HCT116 (cell line): ENCODE results near the gene SPINT2. TPM values are rescaled to one million over a fixed set of nuclear protein-coding genes. Genes with fewer than 3 reads are reported as not detected.

Experiments used
- ATAC-seq: fragments of 200-7000 bp; cut with Tn5 transposase; 2 replicates; pipeline ENCODE4 v1.9.1; 2020; ENCODE audit warnings: mild to moderate bottlenecking, moderate library complexity
- BruUV-seq: library from RNA; stranded (reverse); fragments of 400-500 nt; replicated peaks from 2 replicates; lab custom pipeline; 2021; lab: Mats Ljungman, UMichigan
- CTCF ChIA-PET: fragments of 300-600 bp; sonication (Branson Sonifier 250); formaldehyde crosslinking; loops from one replicate; lab custom pipeline; 2021; ENCODE audit warnings: antibody characterized with exemption; lab: Charles Lee
- POLR2A ChIA-PET: fragments of 300-600, 350-600 bp; sonication (Branson Sonifier 250); formaldehyde crosslinking; loops from one replicate; lab custom pipeline; 2021; ENCODE audit warnings: antibody characterized with exemption; lab: Charles Lee
- RAD21 ChIA-PET, 2 experiments: fragments of 300-600 bp; sonication (Branson Sonifier 250); formaldehyde crosslinking; loops; one replicate each; lab custom pipeline; 2023; ENCODE audit warnings: low total read pairs in 2 of 2; ENCODE audit not compliant: uncharacterized antibody in 2 of 2, unreplicated experiment in 2 of 2, low non-redundant PET in 1 of 2; lab: Charles Lee
- DNase-seq: peaks from one replicate; pipeline ENCODE4 v3.0.0-alpha.2; 2010; ENCODE audit warnings: low read depth, low spot score
- H2AFZ ChIP-seq: fragments of 200-600 bp; shearing (Covaris generic), sonication (generic); 2 replicates; pipeline ENCODE4 v1.6.1; 2017; ENCODE audit warnings: low read depth, mixed run types, mixed read lengths, antibody characterized with exemption, low read length; ENCODE audit not compliant: poor library complexity, severe bottlenecking
- H3K27ac ChIP-seq: 2 replicates; pipeline ENCODE4 v1.5.1; 2012; ENCODE audit warnings: low read depth, low read length
- H3K27me3 ChIP-seq: fragments of 200-600 bp; sonication (generic); 2 replicates; pipeline ENCODE4 v1.6.1; 2016; ENCODE audit warnings: mixed run types, low read length, mixed read lengths; ENCODE audit not compliant: insufficient read depth
- H3K36me3 ChIP-seq, 2 experiments: fragments of 200-500 bp in 1 of 2; fragments of 200-600 bp in 1 of 2; sonication (Bioruptor generic) in 1 of 2; sonication (generic) in 1 of 2; 2 replicates each; pipeline versions ENCODE4 v1.5.1 to v1.6.1; 2014 to 2016; ENCODE audit warnings: low read length in 2 of 2, inconsistent platforms in 1 of 2, mixed read lengths in 1 of 2, mixed run types in 1 of 2; ENCODE audit not compliant: insufficient read depth in 2 of 2, control insufficient read depth in 1 of 2
- H3K4me1 ChIP-seq, 2 experiments: fragments of 200-600 bp in 1 of 2; sonication (generic) in 1 of 2; 2 replicates each; pipeline versions ENCODE4 v1.5.1 to v1.6.1; 2012 to 2017; ENCODE audit warnings: low read length in 2 of 2, inconsistent platforms in 1 of 2, mild to moderate bottlenecking in 1 of 2, mixed read lengths in 1 of 2, mixed run types in 1 of 2, moderate library complexity in 1 of 2; ENCODE audit not compliant: insufficient read depth in 2 of 2, control insufficient read depth in 1 of 2
- H3K4me2 ChIP-seq: fragments of 200-600 bp; sonication (generic); 2 replicates; pipeline ENCODE4 v1.6.1; 2017; ENCODE audit warnings: mixed run types, low read length, mixed read lengths
- H3K4me3 ChIP-seq, 2 experiments: fragments of 200-600 bp in 1 of 2; sonication (generic) in 1 of 2; replicated peaks in 1 of 2; 2 replicates each; pipeline ENCODE4 v1.5.1; 2011 to 2016; ENCODE audit warnings: low read length in 2 of 2, control low read depth in 1 of 2, low read depth in 1 of 2, mild to moderate bottlenecking in 1 of 2, mixed read lengths in 1 of 2, mixed run types in 1 of 2
- H3K79me2 ChIP-seq: fragments of 200-600 bp; sonication (generic); 2 replicates; pipeline ENCODE4 v1.6.1; 2017; ENCODE audit warnings: mild to moderate bottlenecking, mixed run types, low read length, moderate library complexity, mixed read lengths; ENCODE audit not compliant: insufficient read depth
- H3K9ac ChIP-seq: fragments of 200-600 bp; sonication (generic); 2 replicates; pipeline ENCODE4 v1.6.1; 2016; ENCODE audit warnings: low read length, mixed read lengths
- H3K9me2 ChIP-seq: fragments of 200-600 bp; sonication (generic), shearing (Covaris generic); 2 replicates; pipeline ENCODE4 v1.6.1; 2017; ENCODE audit warnings: mixed run types, mild to moderate bottlenecking, moderate library complexity; ENCODE audit not compliant: insufficient read depth
- H3K9me3 ChIP-seq, 2 experiments: fragments of 200-500 bp in 1 of 2; fragments of 200-600 bp in 1 of 2; sonication (Bioruptor generic) in 1 of 2; sonication (generic) in 1 of 2; 2 replicates each; pipeline ENCODE4 v1.6.1; 2014 to 2017; ENCODE audit warnings: low read length in 2 of 2, mixed read lengths in 2 of 2, inconsistent platforms in 1 of 2, low read depth in 1 of 2, mild to moderate bottlenecking in 1 of 2, mixed run types in 1 of 2, moderate library complexity in 1 of 2; ENCODE audit not compliant: control insufficient read depth in 1 of 2, insufficient read depth in 1 of 2
- H4K20me1 ChIP-seq: fragments of 200-600 bp; sonication (generic), shearing (Covaris generic); 2 replicates; pipeline ENCODE4 v1.6.1; 2017; ENCODE audit warnings: mixed run types, mild to moderate bottlenecking, moderate library complexity; ENCODE audit not compliant: insufficient read depth
- CBX3 ChIP-seq: IDR thresholded peaks from 2 replicates; pipeline ENCODE4 v1.6.1; 2012; ENCODE audit warnings: low read depth
- CEBPB ChIP-seq: IDR thresholded peaks from 2 replicates; pipeline ENCODE4 v1.6.1; 2012; ENCODE audit warnings: low read depth
- EGR1 ChIP-seq: IDR thresholded peaks from 2 replicates; pipeline ENCODE4 v1.6.1; 2012; ENCODE audit warnings: low read depth
- EZH2 ChIP-seq: fragments of 200-600 bp; sonication (generic); IDR thresholded peaks from 2 replicates; pipeline ENCODE4 v1.6.1; 2017; ENCODE audit warnings: antibody characterized with exemption, mixed run types
- EZH2phosphoT487 ChIP-seq: fragments of 200-600 bp; IDR thresholded peaks from 2 replicates; pipeline ENCODE4 v1.6.1; 2018; ENCODE audit warnings: antibody characterized with exemption, borderline replicate concordance
- FOSL1 ChIP-seq: IDR thresholded peaks from 2 replicates; pipeline ENCODE4 v1.6.1; 2012; ENCODE audit warnings: low read depth
- JUND ChIP-seq: IDR thresholded peaks from 2 replicates; pipeline ENCODE4 v1.6.1; 2012
- POLR2A ChIP-seq: IDR thresholded peaks from 2 replicates; pipeline ENCODE4 v1.7.0; 2011; ENCODE audit warnings: borderline replicate concordance; ENCODE audit not compliant: insufficient read depth, insufficient read length; ENCODE audit errors: extremely low read depth
- RAD21 ChIP-seq: IDR thresholded peaks from 2 replicates; pipeline ENCODE4 v1.6.1; 2012; ENCODE audit warnings: low read depth, mild to moderate bottlenecking
- SIN3A ChIP-seq: IDR thresholded peaks from 2 replicates; pipeline ENCODE4 v1.6.1; 2012; ENCODE audit warnings: low read depth
- SP1 ChIP-seq: IDR thresholded peaks from 2 replicates; pipeline ENCODE4 v1.6.1; 2012; ENCODE audit warnings: low read depth
- SRF ChIP-seq: IDR thresholded peaks from 2 replicates; pipeline ENCODE4 v1.6.1; 2012; ENCODE audit warnings: low read depth
- TCF7L2 ChIP-seq: IDR thresholded peaks from 2 replicates; pipeline ENCODE4 v1.7.0; 2011; ENCODE audit warnings: borderline replicate concordance, inconsistent platforms; ENCODE audit not compliant: insufficient read depth, insufficient read length; ENCODE audit errors: extremely low read depth
- YY1 ChIP-seq: IDR thresholded peaks from 2 replicates; pipeline ENCODE4 v1.6.1; 2011; ENCODE audit warnings: low read length, low read depth, moderate library complexity, mild to moderate bottlenecking; ENCODE audit not compliant: insufficient replicate concordance; ENCODE audit errors: extremely low read depth
- ZFX ChIP-seq: fragments of 450-650 bp; IDR thresholded peaks from 2 replicates; pipeline ENCODE4 v1.6.1; 2017
- ZNF274 ChIP-seq: fragments of 200-500 bp; sonication (Bioruptor generic); IDR thresholded peaks from 2 replicates; pipeline ENCODE4 v1.6.1; 2014; ENCODE audit warnings: mild to moderate bottlenecking, low read depth, low read length, inconsistent platforms
- intact Hi-C: fragments of 100-400 bp; cut with micrococcal nuclease; formaldehyde crosslinking; loops from 2 replicates; pipeline ENCODE4 v1.10.0; 2022
- total RNA-seq: library from RNA; stranded (reverse); gene quantifications from one replicate; pipeline ENCODE4 v1.2.1, GENCODE V29; 2021; ENCODE audit not compliant: unreplicated experiment
- TF ChIP-seq, protein P1 (sequence below): IDR thresholded peaks from 2 replicates; pipeline ENCODE4 v1.6.1; 2012; ENCODE audit warnings: low read depth
- TF ChIP-seq, protein P2 (sequence below): IDR thresholded peaks from 2 replicates; pipeline ENCODE4 v1.6.1; 2012
- TF ChIP-seq, protein P3 (sequence below): IDR thresholded peaks from 2 replicates; pipeline ENCODE4 v1.6.1; 2012
- TF ChIP-seq, protein P4 (sequence below), 3 experiments: fragments of 200-600 bp in 1 of 3; sonication (generic) in 1 of 3; IDR thresholded peaks in 2 of 3; conservative IDR thresholded peaks in 1 of 3; 2 replicates each; pipeline ENCODE4 v1.5.1; 2012 to 2017; ENCODE audit warnings: low read depth in 2 of 3, low read length in 2 of 3, antibody characterized with exemption in 1 of 3, borderline replicate concordance in 1 of 3, control low read depth in 1 of 3, mild to moderate bottlenecking in 1 of 3, mixed read lengths in 1 of 3, mixed run types in 1 of 3, moderate library complexity in 1 of 3; ENCODE audit not compliant: insufficient read depth in 1 of 3

Gene SPINT2
- total RNA-seq, 1 experiment from 2014 or later: 500 TPM

DNA sequence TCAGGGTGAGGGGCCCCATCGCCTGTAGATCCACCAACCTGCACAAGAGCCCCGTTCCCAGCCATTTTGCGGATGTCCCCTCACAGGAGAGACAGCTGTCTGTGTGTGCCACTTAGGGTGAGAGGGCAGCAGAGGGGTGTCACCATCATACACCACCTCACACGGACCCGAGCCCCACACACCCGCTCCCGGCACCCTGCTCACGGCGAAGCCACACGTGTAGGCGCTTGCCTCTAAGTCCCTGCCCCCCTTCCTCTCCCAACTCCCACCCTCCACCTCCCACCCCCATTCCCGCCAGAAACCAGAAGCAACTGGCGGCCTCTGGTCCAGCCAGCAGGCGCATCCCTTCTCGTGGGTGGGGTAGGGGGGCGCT, 36.4 kb upstream of the SPINT2 start:
- H3K9me3 ChIP-seq: no peaks in the 10 kb centered on the region
- no peaks in the 10 kb centered on the region for H3K27me3 ChIP-seq
- ChIA-PET POLR2A (no interaction called here), CTCF (interaction anchor here (1.3 to 3.8 kb wide), 2 partner anchors 321 to 325 kb away, joined by 6 to 35 read pairs; partner anchors contain the start of genes SIPA1L3 and WDR87), RAD21 (no interaction called here)
- BruUV-seq: no TSS peak
- intact Hi-C loops: no loop called here
- no peaks in the 10 kb centered on the region for H4K20me1 ChIP-seq
- H3K4me1 ChIP-seq: peaks cover 10 to 45% of the 10 kb centered on the region in 2 experiments; a peak in 3 of 4 replicates
- no peaks in the 10 kb centered on the region for H3K79me2 ChIP-seq
- no peak for TF ChIP-seq EZH2phosphoT487
- no peak for TF ChIP-seq ZFX
- TF ChIP-seq RAD21: no peak
- TF ChIP-seq POLR2A: no peak
- no peak for TF ChIP-seq EGR1
- TF ChIP-seq SIN3A: no peak
- TF ChIP-seq, protein P1, sequence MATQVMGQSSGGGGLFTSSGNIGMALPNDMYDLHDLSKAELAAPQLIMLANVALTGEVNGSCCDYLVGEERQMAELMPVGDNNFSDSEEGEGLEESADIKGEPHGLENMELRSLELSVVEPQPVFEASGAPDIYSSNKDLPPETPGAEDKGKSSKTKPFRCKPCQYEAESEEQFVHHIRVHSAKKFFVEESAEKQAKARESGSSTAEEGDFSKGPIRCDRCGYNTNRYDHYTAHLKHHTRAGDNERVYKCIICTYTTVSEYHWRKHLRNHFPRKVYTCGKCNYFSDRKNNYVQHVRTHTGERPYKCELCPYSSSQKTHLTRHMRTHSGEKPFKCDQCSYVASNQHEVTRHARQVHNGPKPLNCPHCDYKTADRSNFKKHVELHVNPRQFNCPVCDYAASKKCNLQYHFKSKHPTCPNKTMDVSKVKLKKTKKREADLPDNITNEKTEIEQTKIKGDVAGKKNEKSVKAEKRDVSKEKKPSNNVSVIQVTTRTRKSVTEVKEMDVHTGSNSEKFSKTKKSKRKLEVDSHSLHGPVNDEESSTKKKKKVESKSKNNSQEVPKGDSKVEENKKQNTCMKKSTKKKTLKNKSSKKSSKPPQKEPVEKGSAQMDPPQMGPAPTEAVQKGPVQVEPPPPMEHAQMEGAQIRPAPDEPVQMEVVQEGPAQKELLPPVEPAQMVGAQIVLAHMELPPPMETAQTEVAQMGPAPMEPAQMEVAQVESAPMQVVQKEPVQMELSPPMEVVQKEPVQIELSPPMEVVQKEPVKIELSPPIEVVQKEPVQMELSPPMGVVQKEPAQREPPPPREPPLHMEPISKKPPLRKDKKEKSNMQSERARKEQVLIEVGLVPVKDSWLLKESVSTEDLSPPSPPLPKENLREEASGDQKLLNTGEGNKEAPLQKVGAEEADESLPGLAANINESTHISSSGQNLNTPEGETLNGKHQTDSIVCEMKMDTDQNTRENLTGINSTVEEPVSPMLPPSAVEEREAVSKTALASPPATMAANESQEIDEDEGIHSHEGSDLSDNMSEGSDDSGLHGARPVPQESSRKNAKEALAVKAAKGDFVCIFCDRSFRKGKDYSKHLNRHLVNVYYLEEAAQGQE: no peak
- TF ChIP-seq CEBPB: no peak
- no peak for TF ChIP-seq SRF
- no peak for TF ChIP-seq YY1
- TF ChIP-seq, protein P2, sequence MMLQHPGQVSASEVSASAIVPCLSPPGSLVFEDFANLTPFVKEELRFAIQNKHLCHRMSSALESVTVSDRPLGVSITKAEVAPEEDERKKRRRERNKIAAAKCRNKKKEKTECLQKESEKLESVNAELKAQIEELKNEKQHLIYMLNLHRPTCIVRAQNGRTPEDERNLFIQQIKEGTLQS: no peak
- TF ChIP-seq CBX3: no peak
- no peak for TF ChIP-seq TCF7L2
- TF ChIP-seq, protein P3, sequence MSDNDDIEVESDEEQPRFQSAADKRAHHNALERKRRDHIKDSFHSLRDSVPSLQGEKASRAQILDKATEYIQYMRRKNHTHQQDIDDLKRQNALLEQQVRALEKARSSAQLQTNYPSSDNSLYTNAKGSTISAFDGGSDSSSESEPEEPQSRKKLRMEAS: no peak
- TF ChIP-seq FOSL1: no peak
- TF ChIP-seq, protein P4, sequence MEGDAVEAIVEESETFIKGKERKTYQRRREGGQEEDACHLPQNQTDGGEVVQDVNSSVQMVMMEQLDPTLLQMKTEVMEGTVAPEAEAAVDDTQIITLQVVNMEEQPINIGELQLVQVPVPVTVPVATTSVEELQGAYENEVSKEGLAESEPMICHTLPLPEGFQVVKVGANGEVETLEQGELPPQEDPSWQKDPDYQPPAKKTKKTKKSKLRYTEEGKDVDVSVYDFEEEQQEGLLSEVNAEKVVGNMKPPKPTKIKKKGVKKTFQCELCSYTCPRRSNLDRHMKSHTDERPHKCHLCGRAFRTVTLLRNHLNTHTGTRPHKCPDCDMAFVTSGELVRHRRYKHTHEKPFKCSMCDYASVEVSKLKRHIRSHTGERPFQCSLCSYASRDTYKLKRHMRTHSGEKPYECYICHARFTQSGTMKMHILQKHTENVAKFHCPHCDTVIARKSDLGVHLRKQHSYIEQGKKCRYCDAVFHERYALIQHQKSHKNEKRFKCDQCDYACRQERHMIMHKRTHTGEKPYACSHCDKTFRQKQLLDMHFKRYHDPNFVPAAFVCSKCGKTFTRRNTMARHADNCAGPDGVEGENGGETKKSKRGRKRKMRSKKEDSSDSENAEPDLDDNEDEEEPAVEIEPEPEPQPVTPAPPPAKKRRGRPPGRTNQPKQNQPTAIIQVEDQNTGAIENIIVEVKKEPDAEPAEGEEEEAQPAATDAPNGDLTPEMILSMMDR (IDR thresholded peaks at IDR 0.05 in 2 of 3, conservative IDR thresholded peaks at IDR 0.05 in 1 of 3; ENCODE audit: borderline replicate concordance in 1 of 3, insufficient read depth in 1 of 3, low read depth in 2 of 3, low read length in 2 of 3): no peak
- TF ChIP-seq SP1: no peak
- TF ChIP-seq EZH2: no peak
- TF ChIP-seq JUND: no peak
- TF ChIP-seq ZNF274: no peak
- no peak for ATAC-seq
- peak overlapping the region; percentile 39 for H3K4me2 ChIP-seq
- no peak overlapping the region for H3K9ac ChIP-seq
- no peaks in the 10 kb centered on the region for H3K9me2 ChIP-seq
- no peak overlapping the region for H2AFZ ChIP-seq
- H3K36me3 ChIP-seq: no peaks in the 10 kb centered on the region
- H3K4me3 ChIP-seq: no peak overlapping the region
- no peak overlapping the region for H3K27ac ChIP-seq
- DNase-seq: no peak
